HL-60 (cell line): ENCODE measurements around the gene TUT1.

Source experiments
- DNase-seq, 2 experiments: peaks; one replicate each; pipeline ENCODE4 v3.0.0-alpha.2; 2010 to 2020; ENCODE audit warnings: low read depth in 1 of 2, low spot score in 1 of 2
- H3K27ac ChIP-seq: fragments of 250-450 bp; sonication (Bioruptor Pico); replicated peaks from 2 replicates; pipeline ENCODE4 v1.5.1; 2020; ENCODE audit warnings: mild to moderate bottlenecking, moderate library complexity
- H3K27me3 ChIP-seq: fragments of 250-450 bp; sonication (Bioruptor Pico); 2 replicates; pipeline ENCODE4 v1.5.1; 2021; ENCODE audit warnings: mild to moderate bottlenecking, moderate library complexity; ENCODE audit not compliant: insufficient read depth, poor library complexity, severe bottlenecking
- H3K4me3 ChIP-seq: replicated peaks from 2 replicates; pipeline ENCODE4 v1.5.1; 2011; ENCODE audit warnings: mild to moderate bottlenecking, control low read depth, low read length; ENCODE audit not compliant: insufficient read depth
- CTCF ChIP-seq: IDR thresholded peaks from one replicate; pipeline ENCODE4 v1.5.1; 2011; ENCODE audit warnings: low read length, control low read depth, inconsistent platforms; ENCODE audit not compliant: insufficient read depth
- GABPA ChIP-seq: IDR thresholded peaks from 2 replicates; pipeline ENCODE4 v1.6.1; 2012; ENCODE audit warnings: low read depth
- POLR2AphosphoS5 ChIP-seq: IDR thresholded peaks from 2 replicates; pipeline ENCODE4 v1.6.1; 2012; ENCODE audit warnings: low read depth
- REST ChIP-seq: IDR thresholded peaks from 2 replicates; pipeline ENCODE4 v1.6.1; 2012; ENCODE audit warnings: low read depth; ENCODE audit not compliant: insufficient replicate concordance
- SPI1 ChIP-seq: IDR thresholded peaks from 2 replicates; pipeline ENCODE4 v1.6.1; 2012; ENCODE audit warnings: low read depth, mild to moderate bottlenecking, borderline replicate concordance

The TUT1 gene

GRCh38 chr11:62601372-62602140 is 10.2 kb upstream of the TUT1 start, which contains the start of gene MTA2:
Gene MTA2 (minus strand): TSS chr11:62601865. CDS start chr11:62601450, 415 bp downstream.
- TF ChIP-seq POLR2AphosphoS5: peak; percentile 73; the same call in 1 of the 2 replicates
- TF ChIP-seq SPI1: no peak
- no peak for TF ChIP-seq CTCF
- peak within 1 kb of the TSS; percentile 97 for H3K27ac ChIP-seq
- no peaks in the 10 kb centered on the region for H3K27me3 ChIP-seq
- peak; percentile 96 to 98 for DNase-seq
- peak within 1 kb of the TSS; percentile 81 for H3K4me3 ChIP-seq

- H3K27me3 ChIP-seq: no peaks in the 10 kb centered on the region
- TF ChIP-seq GABPA (peak; percentile 71), REST (no peak), CTCF (no peak), SPI1 (no peak), POLR2AphosphoS5 (no peak)
- H3K27ac ChIP-seq: peak overlapping the region; percentile 97
- DNase-seq: peak; percentile 30 to 57
- H3K4me3 ChIP-seq: peak overlapping the region; percentile 81
Observed at GRCh38 chr11:62601122-62601371, 9.7 kb upstream of the TUT1 start.

- H3K4me3 ChIP-seq: peak overlapping the region; percentile 81
- no peak for DNase-seq
- H3K27me3 ChIP-seq: no peaks in the 10 kb centered on the region
- peak overlapping the region; percentile 97 for H3K27ac ChIP-seq
- TF ChIP-seq CTCF (no peak), SPI1 (no peak), REST (no peak), GABPA (no peak), POLR2AphosphoS5 (no peak)
Observed at GRCh38 chr11:62600367-62601121, 9.2 kb upstream of the TUT1 start.
